Measurements from ENCODE around the gene CMPK2.

DNA sequence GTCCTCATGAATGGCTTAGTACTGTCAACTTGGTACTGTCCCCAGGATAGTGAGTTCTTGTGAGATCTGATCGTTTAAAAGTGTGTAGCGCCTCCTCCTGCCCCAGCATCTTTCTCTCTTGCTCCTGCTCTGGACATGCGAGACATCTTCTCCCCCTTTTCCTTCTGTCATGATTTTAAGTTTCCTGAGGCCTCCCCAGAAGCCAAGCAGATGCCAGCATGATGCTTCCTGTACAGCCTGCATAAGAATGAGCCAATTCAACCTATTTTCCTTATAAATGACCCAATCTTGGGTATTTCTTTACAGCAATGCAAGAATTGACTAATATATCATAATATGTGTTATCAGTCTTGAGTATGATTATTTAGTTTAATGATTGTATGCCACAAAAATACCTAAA, 8.3 kb upstream of the CMPK2 start:
- TF ChIP-seq FOXP2 (optimal IDR thresholded peaks at IDR 0.05; ENCODE audit: control extremely low read depth, extremely low read length, insufficient read depth) (no peak), EZH2 (IDR thresholded peaks at IDR 0.05) (no peak)

Data from SK-N-MC (cell line).